RWPE2 (cell line): ENCODE results near the gene MBD3L2B.

ENCODE experiments used
- ATAC-seq: fragments of 200-7000 bp; cut with Tn5 transposase; 3 replicates; pipeline ENCODE4 v1.9.1; 2021; ENCODE audit warnings: low read depth
- DNase-seq: peaks from one replicate; pipeline ENCODE4 v3.0.0-alpha.2; 2020; ENCODE audit warnings: low spot score
- H3K27ac ChIP-seq: fragments of 450-650 bp; 2 replicates; pipeline ENCODE4 v1.5.1; 2017; ENCODE audit warnings: mild to moderate bottlenecking; ENCODE audit not compliant: poor library complexity, severe bottlenecking
- H3K27me3 ChIP-seq: fragments of 250-450 bp; sonication (Bioruptor Pico); 2 replicates; pipeline ENCODE4 v1.5.1; 2021; ENCODE audit warnings: mild to moderate bottlenecking, moderate library complexity; ENCODE audit not compliant: insufficient read depth, poor library complexity, severe bottlenecking
- H3K36me3 ChIP-seq: fragments of 250-450 bp; sonication (Bioruptor Pico); 2 replicates; pipeline ENCODE4 v1.5.1; 2020; ENCODE audit warnings: low read depth, mild to moderate bottlenecking, moderate library complexity
- H3K4me1 ChIP-seq: fragments of 250-450 bp; sonication (Bioruptor Pico); 2 replicates; pipeline ENCODE4 v1.5.1; 2021; ENCODE audit warnings: mild to moderate bottlenecking, moderate library complexity; ENCODE audit not compliant: insufficient read depth, poor library complexity, severe bottlenecking
- H3K4me3 ChIP-seq: fragments of 250-450 bp; sonication (Bioruptor Pico); 2 replicates; pipeline ENCODE4 v1.5.1; 2021; ENCODE audit warnings: mild to moderate bottlenecking, moderate library complexity; ENCODE audit not compliant: severe bottlenecking
- H3K9me3 ChIP-seq: fragments of 250-450 bp; sonication (Bioruptor Pico); 2 replicates; pipeline ENCODE4 v1.5.1; 2021; ENCODE audit warnings: mild to moderate bottlenecking, moderate library complexity; ENCODE audit not compliant: severe bottlenecking
- CTCF ChIP-seq: fragments of 450-650 bp; IDR thresholded peaks from one replicate; pipeline ENCODE4 v1.5.1; 2017; ENCODE audit warnings: mild to moderate bottlenecking, moderate library complexity; ENCODE audit not compliant: poor library complexity, severe bottlenecking

The MBD3L2B gene

DNA sequence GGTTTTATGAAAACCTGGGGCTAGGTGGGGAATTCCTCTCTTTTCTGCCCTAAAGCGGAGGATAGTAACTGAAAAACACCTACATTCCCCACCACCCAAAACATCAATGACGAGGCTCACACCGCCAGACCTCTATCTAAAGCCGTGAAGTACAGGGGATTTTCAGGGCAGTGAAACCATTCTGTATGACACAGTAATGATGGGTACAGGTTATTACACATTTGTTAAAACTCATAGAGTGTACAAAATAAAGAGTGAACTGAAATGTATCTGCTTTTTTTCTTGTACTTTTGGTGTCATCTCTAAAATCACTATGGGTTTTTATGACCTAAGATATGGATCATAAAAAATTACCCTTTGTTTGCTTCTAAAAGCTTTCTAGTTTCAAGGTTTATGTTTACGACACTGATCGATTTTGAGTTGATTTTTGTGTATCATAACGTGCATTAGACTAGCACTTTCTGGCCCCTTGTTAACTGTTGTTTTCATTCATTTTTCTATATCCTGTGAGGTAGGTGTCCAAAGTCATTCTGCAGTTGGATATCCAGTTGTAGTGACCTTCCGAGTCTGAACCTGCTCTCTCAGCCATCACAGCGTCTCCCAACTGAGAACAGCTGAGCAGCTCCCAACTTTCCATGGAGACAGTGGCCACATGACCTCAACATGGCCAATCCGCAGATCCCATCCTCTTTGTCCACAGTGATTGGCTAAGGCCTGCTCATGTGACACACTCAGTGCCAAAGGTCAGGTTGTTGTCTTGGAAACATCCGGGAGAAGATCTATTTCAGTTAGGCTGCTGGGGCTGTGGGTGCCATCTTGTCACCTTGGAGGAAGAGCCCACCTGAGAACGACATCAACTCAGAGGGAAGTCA, 10.3 kb downstream of the MBD3L2B start:
- ATAC-seq (no peak), DNase-seq (no peak)
- Histone ChIP-seq H3K4me3 (no peak overlapping the region), H3K27ac (no peak overlapping the region), H3K4me1 (no peaks in the 10 kb centered on the region), H3K27me3 (no peaks in the 10 kb centered on the region), H3K9me3 (no peaks in the 10 kb centered on the region), H3K36me3 (no peaks in the 10 kb centered on the region)
- TF ChIP-seq CTCF = no peak

DNA sequence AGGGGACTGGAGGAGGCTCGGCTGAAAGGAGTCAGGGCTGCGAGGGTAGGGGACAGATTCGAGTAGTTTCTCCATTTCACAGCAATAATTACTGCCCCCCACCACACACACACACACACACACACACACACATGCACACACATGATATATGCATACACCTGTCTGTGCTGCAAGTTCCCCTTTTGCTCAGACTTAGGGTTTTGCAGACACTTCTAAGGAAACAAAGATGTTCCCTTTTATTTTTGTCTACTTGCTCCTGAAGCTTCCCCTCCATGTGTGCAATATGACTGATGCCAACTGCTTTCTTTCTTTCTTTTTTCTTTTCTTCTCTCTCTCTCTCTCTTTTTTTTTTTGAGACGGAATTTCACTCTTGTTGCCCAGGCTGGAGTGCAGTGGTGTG, 13.4 kb downstream of the MBD3L2B start:
- Histone ChIP-seq H3K36me3 (no peaks in the 10 kb centered on the region), H3K4me3 (no peak overlapping the region), H3K4me1 (no peaks in the 10 kb centered on the region), H3K27ac (no peak overlapping the region), H3K27me3 (no peaks in the 10 kb centered on the region), H3K9me3 (no peaks in the 10 kb centered on the region)
- no peak for TF ChIP-seq CTCF
- no peak for DNase-seq
- no peak for ATAC-seq

DNA sequence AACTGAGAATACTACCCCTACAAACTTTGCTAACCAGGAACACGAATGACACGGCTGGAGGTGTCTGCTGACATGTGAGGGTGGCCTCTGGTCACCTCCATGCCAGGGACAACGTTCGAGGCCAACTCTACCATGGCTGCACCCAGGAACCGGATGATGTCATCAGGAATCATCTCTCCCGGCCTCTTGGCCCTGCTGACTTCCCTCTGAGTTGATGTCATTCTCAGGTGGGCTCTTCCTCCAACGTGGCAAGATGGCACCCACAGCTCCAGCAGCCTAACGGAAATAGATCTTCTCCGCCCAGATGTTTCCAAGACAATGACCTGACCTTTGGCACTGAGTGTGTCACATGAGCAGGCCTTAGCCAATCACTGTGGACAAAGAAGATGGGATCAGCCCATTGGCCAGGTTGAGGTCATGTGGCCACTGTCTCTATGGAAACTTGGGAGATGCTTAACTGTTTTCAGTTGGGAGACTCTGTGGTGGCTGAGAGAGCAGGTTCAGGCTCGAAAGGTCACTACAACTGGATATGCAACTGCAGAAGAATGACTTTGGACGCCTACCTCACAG, 15.0 kb downstream of the MBD3L2B start:
- H3K4me1 ChIP-seq = no peaks in the 10 kb centered on the region
- no peak for TF ChIP-seq CTCF
- H3K36me3 ChIP-seq = no peaks in the 10 kb centered on the region
- H3K27ac ChIP-seq = no peak overlapping the region
- no peak for ATAC-seq
- no peak overlapping the region for H3K4me3 ChIP-seq
- H3K9me3 ChIP-seq = no peaks in the 10 kb centered on the region
- H3K27me3 ChIP-seq = no peaks in the 10 kb centered on the region
- no peak for DNase-seq

DNA sequence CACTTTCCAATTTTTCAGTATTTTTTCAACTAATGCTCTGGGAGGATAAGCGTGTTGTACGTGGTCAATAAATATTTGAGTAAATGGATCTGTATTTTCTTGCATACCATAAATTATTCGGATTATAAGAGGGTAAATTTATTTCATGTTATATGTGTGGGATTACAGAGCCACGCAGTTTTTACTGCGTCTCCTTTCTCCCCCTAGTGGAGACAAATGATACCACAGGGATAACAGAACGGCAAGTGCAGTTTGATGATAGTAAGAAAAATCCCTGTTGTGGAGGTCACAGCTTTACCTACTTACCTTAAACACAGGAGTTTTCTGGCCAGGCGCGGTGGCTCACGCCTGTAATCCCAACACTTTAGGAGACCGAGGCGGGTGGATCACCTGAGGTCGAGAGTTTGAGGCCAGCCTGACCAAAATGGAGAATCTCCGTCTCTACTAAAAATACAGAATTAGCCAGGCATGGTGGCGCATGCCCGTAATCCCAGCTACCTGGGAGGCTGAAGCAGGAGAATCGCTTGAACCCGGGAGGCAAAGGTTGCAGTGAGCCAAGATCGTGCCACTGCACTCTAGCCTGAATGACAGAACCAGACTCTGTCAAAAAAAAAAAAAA, 16.8 kb downstream of the MBD3L2B start:
- Histone ChIP-seq H3K36me3 (no peaks in the 10 kb centered on the region), H3K4me3 (no peak overlapping the region), H3K9me3 (no peaks in the 10 kb centered on the region), H3K27ac (no peak overlapping the region), H3K4me1 (no peaks in the 10 kb centered on the region), H3K27me3 (peaks cover 2% of the 10 kb centered on the region)
- TF ChIP-seq CTCF = peak; percentile 67
- ATAC-seq (no peak), DNase-seq (no peak)
